GM12873 (cell line): Measurements from ENCODE around the gene SLC9C1.

ENCODE experiments used
- CTCF ChIP-seq: IDR thresholded peaks from 2 replicates; pipeline ENCODE4 v1.5.1; 2012; ENCODE audit warnings: low read depth, mild to moderate bottlenecking, moderate library complexity, low read length, control low read depth; ENCODE audit not compliant: insufficient read depth; ENCODE audit errors: missing control alignments

The SLC9C1 gene

DNA sequence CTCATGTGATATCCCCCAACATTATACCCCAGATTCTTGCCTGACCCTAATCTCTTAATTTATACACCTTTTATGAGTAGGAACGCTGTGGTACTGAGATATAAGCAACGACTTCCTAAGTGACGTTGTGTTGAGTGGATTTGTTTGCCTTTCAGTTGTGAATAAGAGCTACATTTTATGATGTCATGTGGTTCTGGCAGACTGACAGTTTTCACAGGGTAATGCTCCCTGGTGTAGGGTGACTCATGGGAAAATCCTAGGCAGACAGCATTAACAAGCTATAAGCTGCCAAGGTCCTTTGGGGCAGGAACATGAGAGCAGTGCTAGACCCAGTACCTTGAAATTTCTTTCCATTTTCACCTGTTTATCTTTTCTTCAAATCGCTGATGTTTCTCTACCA lies 196.6 kb downstream of the SLC9C1 start:
- no peak for TF ChIP-seq CTCF

DNA sequence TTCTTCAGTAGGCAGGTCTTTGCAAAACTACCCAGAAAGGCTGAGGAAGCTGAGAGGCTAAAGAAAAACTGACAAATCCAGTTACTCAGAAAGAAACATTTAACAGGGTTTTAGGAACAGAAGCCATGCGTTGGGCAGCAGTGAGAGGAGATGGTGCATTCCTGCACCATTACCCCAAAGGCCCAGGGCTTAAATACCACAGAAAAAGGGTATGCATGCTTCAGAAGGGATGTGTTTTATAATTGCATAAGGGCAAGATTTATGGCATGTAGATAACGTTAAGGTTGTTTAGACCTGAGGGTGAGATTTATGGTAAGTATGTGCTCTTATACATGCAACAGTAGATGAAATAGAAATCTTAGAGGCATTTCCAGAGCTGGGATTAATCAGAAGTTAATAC lies 197.8 kb downstream of the SLC9C1 start:
- no peak for TF ChIP-seq CTCF

DNA sequence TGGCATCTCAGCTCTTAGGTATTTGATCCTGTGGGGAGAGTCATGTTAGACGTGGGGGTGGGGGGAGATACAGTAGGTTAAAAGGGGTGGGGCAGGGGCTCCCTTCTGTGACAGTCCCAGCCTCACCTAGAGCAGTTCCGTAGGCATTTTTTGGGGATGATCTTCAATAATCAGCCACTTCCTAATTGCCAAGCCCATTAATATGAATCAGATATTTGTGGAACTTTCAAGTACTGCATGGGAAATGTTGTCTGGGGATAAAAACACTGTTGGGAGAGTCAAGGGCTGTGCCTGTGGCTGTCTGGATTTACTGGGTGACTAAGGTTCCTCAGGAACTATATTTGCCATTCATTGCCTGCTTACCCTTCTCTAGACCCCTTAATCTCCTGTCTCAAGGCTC lies 198.3 kb downstream of the SLC9C1 start:
- TF ChIP-seq CTCF: no peak

DNA sequence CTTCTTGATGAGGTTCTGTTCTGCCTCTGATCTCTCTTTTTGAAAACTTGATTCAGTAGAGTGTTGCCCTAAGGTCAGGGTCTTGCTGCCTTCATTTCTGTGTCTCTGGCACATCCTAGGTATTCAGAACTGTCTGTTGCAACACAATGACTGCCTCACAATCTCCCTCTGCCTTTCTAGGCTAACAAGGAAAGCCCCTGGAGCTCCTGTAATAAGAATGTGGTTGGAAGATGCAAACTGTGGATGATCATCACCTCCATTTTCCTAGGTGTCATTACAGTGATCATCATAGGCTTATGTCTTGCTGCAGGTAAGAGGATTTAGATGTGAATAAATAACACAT lies 200.9 kb downstream of the SLC9C1 start:
- TF ChIP-seq CTCF: no peak

DNA sequence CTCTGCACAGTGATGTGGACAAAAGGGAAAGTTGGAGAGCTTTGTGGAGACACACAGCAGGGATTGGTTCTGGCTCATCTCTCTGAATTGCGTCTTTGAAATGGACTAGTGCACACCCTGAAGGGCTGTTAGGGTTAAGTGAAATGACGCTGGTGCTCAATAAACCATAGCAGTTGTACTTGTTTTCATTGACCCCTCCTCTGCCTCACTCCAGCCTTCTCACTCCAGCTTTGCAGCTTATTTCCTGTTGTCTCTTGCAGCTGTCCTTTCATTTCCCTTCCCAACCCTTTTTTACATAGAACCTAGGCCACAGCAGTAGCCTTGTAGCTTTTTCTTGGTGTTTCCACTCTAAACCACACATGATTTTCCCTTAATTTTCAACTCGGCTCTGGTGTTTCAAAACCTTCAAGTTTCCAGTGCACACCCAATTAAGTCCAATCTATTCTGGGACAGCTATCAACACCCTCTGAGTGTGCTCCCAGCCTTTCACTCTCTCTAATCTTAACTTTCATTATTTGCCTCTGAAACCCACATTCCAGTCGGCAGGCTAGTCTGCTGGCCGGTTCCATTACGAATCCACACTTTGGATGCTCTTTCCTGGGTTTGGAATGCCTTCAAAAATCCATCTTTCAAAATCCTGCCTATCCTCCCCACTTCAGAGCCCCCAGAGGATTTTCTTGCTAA lies 201.4 kb downstream of the SLC9C1 start:
- TF ChIP-seq CTCF: no peak

DNA sequence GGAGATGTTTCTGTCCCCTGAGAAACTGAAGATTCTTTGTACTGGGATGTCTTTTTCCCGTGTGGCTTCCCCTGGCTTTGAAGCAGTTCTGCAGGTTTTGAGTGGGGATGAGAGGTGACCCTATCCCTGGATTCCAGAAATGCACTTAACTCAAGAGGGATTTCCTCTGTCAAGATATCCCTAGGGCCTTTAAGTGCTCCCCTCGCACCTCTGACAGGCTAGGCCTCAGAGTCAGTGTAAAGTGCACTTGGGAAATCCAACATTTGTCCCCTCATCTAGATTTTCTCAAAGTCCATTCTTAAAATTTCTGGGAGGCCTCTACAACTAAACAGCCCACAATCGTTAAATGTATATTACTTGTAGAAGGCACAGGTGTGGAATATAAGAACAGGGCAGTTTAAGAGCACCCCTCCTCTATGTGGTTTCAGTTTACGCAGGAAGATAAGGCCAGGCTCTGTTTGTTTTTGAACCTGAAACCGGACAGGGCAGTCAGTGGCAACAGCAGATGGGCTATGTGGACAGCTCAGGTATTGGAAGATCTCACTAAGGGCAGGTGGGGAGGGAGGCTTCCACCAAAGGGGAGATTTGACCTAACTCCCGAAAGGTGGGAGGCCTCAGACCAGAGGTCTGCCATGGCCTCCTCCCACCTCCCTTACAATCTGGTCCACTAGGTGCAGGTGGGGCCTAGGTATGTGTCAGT lies 203.0 kb downstream of the SLC9C1 start:
- no peak for TF ChIP-seq CTCF
